Effector memory CD4-positive, alpha-beta T cell (primary cell): Measurements from ENCODE around the gene CCDC27.

ENCODE experiments used
- DNase-seq, 3 donors: peaks; one replicate each; pipeline ENCODE4 v3.0.0-alpha.2; 2020
- H3K27ac ChIP-seq: 2 replicates; pipeline ENCODE4 v1.7.0; 2013; ENCODE audit warnings: mild to moderate bottlenecking, low read length, moderate library complexity; ENCODE audit not compliant: insufficient read depth, poor library complexity, severe bottlenecking
- H3K27me3 ChIP-seq: replicated peaks from 2 replicates; pipeline ENCODE4 v1.7.0; 2013; ENCODE audit warnings: mild to moderate bottlenecking, low read length; ENCODE audit not compliant: insufficient read depth, control insufficient read depth, poor library complexity, severe bottlenecking
- H3K36me3 ChIP-seq: 2 replicates; pipeline ENCODE4 v1.7.0; 2013; ENCODE audit warnings: mild to moderate bottlenecking, low read length, moderate library complexity; ENCODE audit not compliant: control insufficient read depth, insufficient read depth
- H3K4me1 ChIP-seq: 2 replicates; pipeline ENCODE4 v1.7.0; 2013; ENCODE audit warnings: low read length, mild to moderate bottlenecking; ENCODE audit not compliant: control insufficient read depth, insufficient read depth, poor library complexity, severe bottlenecking
- H3K4me3 ChIP-seq: 2 replicates; pipeline ENCODE4 v1.7.0; 2013; ENCODE audit warnings: low read length, low read depth, mild to moderate bottlenecking; ENCODE audit not compliant: insufficient read depth, poor library complexity, severe bottlenecking
- H3K9me3 ChIP-seq: 2 replicates; pipeline ENCODE4 v1.7.0; 2013; ENCODE audit warnings: mild to moderate bottlenecking, low read length, moderate library complexity; ENCODE audit not compliant: control insufficient read depth

Gene CCDC27

DNA sequence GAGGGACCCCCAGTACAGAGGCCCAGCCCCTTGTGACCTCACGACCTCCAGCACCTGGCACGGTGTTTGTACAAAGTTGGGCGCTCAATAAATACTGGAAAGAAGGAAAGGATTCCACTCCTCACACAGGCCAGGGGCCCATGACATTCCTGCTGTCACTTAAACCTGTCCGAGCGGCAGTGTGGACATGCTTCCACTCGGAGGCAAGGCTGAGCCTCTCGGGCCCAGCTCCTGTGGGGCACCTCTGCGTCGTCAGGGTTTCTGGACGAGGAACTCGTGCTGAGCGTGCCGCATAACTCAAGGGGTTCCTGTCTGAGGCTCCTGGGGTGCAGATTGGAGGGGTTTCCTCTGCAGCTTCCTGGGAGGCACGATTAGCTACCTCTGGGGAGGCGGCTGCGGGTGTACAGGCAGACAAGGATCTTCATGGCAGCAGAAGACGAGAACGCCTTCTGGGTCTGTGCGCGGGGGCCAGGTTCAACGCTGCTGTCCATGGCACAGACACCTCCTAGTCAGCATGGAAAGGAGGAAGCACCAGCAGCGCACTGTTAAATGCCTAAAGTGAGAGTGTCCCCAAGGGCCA is 16.7 kb downstream of the CCDC27 start:
- Histone ChIP-seq H3K27ac (no peak overlapping the region), H3K36me3 (no peaks in the 10 kb centered on the region), H3K4me1 (peaks cover 15% of the 10 kb centered on the region), H3K4me3 (no peak overlapping the region), H3K27me3 (no peaks in the 10 kb centered on the region), H3K9me3 (no peaks in the 10 kb centered on the region)
- no peak for DNase-seq

DNA sequence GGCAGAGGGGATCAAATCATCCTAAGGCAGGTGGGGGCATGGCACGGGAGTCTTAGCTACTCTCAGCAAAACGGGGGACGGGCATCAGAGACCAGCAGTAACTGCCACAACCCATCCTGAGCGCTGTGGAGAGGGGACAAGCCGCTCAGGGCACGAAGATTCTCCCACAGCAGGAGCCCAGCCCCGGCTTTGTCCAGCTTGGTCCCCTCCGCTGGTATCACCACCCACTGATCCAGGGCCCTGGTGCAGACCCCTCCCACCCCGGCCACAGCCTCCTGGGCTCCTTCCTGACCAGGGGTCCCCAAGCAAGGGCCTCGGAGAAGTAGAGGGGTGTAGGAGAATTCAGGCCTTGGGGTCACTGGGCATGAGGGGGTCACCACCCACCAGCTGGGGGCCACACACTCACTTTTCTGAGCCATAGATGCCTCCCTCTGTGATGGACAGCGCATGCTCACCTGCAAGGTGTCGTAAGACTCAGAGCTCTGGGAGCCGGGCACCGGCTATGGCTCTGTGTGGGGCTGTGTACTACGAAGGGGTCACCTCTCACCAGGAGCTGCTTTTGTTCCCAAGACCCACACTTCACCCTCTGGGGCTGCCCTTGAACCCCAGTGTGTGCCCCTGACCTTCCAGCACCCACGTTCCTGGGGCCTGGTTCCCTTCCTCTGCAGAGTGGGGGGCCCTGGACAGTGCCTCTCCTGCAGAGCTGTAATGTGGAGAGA is 18.0 kb downstream of the CCDC27 start:
- H3K4me3 ChIP-seq: no peak overlapping the region
- no peak for DNase-seq
- H3K4me1 ChIP-seq: peaks cover 15% of the 10 kb centered on the region
- H3K36me3 ChIP-seq: no peaks in the 10 kb centered on the region
- no peak overlapping the region for H3K27ac ChIP-seq
- H3K27me3 ChIP-seq: no peaks in the 10 kb centered on the region
- H3K9me3 ChIP-seq: no peaks in the 10 kb centered on the region

GRCh38 chr1:3771108-3772026 is 19.1 kb downstream of the CCDC27 start:
- no peaks in the 10 kb centered on the region for H3K36me3 ChIP-seq
- peaks cover 15% of the 10 kb centered on the region for H3K4me1 ChIP-seq
- H3K9me3 ChIP-seq: no peaks in the 10 kb centered on the region
- no peaks in the 10 kb centered on the region for H3K27me3 ChIP-seq
- DNase-seq: no peak
- peak overlapping the region; percentile 18 for H3K27ac ChIP-seq
- H3K4me3 ChIP-seq: peak overlapping the region; percentile 60

DNA sequence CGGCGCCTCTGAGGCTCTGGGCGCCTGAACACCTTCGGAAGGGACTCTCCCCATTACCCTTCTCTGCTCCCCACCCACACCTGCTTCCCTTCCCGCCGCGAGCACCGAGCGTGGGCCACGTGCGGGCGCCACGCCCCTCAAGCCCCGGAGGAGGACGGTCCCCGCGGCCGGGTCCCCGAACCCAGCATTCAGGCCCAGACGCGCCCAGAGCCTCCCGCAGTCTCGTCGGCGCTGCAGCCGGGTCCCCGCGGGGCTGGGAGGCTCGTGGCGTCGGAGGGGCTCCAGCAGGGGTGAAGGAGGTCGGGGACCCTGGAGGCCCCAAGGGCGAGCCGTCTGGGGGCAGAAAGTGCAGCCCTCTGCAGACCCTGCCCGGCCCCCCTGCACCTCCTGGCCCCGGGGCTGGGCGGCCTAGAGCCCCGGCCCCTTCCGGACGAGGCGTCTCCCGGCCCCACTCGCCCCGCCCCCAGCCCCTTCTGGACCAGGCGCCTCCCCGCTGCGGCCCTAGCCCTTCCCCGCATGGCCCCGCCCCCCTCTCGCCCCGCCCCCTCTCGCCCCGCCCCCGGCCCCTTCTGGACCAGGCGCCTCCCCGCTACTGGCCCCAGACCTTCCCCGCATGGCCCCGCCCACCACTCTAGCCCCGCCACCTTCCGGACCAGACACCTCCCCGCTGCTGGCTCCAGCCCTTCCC is 19.9 kb downstream of the CCDC27 start:
- Histone ChIP-seq H3K4me3 (peak overlapping the region; percentile 60), H3K27ac (peak overlapping the region; percentile 32), H3K27me3 (no peaks in the 10 kb centered on the region), H3K9me3 (no peaks in the 10 kb centered on the region), H3K4me1 (peaks cover 15% of the 10 kb centered on the region), H3K36me3 (no peaks in the 10 kb centered on the region)
- peak; percentile 79 to 86 (median 84) for DNase-seq

GRCh38 chr1:3772715-3773571 is 20.7 kb downstream of the CCDC27 start, which contains the start of gene SMIM1:
Gene SMIM1, plus strand, starts transcription at chr1:3772749. Its CDS starts 2,625 bp downstream, at chr1:3775374.
- Histone ChIP-seq H3K9me3 (no peaks in the 10 kb centered on the region), H3K27me3 (no peaks in the 10 kb centered on the region), H3K4me1 (peaks cover 15% of the 10 kb centered on the region), H3K36me3 (no peaks in the 10 kb centered on the region), H3K4me3 (peak within 1 kb of the TSS; percentile 60), H3K27ac (peak within 1 kb of the TSS; percentile 32)
- no peak for DNase-seq

DNA sequence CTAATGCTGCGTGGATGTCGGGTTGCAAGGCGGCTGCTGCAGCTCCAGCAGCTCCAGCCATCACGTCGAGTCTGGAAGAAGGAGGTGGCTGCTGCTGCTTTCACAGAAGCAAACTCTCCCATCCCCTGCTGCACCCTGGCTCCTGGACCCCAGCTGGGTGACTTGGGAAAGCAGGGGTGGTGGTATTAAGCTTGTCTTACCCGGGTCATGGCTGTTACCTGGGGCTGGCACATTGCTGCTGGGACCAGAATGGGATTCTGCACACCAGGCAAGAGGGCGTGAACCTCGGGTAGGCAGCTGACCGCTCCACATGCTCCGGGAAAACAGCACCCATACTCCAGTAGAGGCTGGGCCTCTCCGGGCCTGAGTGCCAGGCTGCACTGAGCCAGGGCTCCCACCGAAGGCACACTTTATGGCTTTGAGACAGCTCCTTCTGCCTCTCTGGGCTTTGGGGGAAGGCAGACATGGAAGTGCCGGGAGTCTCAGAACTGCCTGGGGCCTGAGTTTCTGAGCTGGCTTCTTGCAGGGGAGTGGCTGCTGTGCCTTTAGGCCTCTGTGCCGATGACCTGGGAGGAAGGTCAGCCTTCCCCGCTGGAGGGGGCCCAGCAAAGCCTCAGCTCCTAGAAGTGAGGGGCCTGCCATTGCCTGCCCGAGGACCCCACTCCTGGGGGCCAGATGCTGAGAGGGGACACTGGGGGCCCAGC is 21.5 kb downstream of the CCDC27 start:
- no peak overlapping the region for H3K27ac ChIP-seq
- no peak for DNase-seq
- H3K36me3 ChIP-seq: no peaks in the 10 kb centered on the region

DNA sequence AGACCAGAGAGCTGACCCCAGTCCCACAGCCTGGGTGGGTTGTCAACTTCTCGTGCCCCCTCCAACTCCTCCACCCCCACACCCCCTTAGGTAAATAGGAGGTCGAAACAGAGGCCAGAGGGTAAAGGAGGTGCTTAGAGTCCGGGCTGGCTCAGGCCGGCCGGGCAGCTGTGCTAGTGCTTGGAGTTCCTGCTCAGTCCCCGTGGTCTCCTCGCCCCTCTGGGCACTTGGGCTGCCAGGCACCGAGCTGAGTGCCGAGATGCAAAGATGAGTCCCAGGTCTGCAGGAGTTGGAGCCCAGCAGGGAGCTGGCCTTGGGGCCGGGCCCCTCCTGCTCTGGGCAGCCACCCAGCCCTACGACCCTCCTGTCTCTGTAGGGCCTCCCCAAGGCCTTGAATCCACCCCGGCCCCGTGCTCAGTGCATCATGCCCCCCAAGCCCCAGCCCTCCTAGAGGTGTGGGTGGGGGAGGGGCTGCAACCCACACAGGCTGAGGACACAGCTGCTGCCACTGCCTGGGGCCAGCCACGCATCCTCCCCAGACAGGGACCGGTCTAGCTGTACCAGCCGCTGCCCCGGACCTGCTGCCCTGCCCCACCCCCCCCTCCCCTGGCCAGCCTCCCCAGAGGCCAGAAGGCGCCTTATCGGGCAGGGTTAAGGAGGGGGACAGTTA is 22.2 kb downstream of the CCDC27 start:
- no peak overlapping the region for H3K27ac ChIP-seq
- no peak for DNase-seq
- H3K4me1 ChIP-seq: peaks cover 15% of the 10 kb centered on the region
- H3K4me3 ChIP-seq: no peak overlapping the region
- no peaks in the 10 kb centered on the region for H3K27me3 ChIP-seq
- H3K36me3 ChIP-seq: no peaks in the 10 kb centered on the region
- no peaks in the 10 kb centered on the region for H3K9me3 ChIP-seq

More for the DNA sequence above, 21.5 kb downstream of the CCDC27 start:
- Histone ChIP-seq H3K9me3 (no peaks in the 10 kb centered on the region), H3K4me3 (no peak overlapping the region), H3K4me1 (peaks cover 15% of the 10 kb centered on the region), H3K27me3 (no peaks in the 10 kb centered on the region)

GRCh38 chr1:3774946-3775489 is 22.8 kb downstream of the CCDC27 start:
- Histone ChIP-seq H3K36me3 (peaks cover 5% of the 10 kb centered on the region), H3K4me1 (peaks cover 15% of the 10 kb centered on the region), H3K27ac (no peak overlapping the region), H3K9me3 (no peaks in the 10 kb centered on the region), H3K4me3 (no peak overlapping the region), H3K27me3 (no peaks in the 10 kb centered on the region)
- DNase-seq: no peak
